Astrocyte of the spinal cord (primary cell): ENCODE data around the gene AHNAK.

ENCODE experiments used
- DNase-seq: peaks from one replicate; pipeline ENCODE4 v3.0.0; 2011; ENCODE audit warnings: low read depth, low spot score
- H3K4me3 ChIP-seq: 2 replicates; pipeline ENCODE4 v1.5.1; 2011; ENCODE audit warnings: low read depth, mild to moderate bottlenecking, low read length, moderate library complexity
- in situ Hi-C: cut with HindIII; loops from 2 replicates; pipeline ENCODE4 v1.10.0; 2017; ENCODE audit warnings: low sequenced_read_pairs
- TF ChIP-seq, protein P1 (sequence below): IDR thresholded peaks from 2 replicates; pipeline ENCODE4 v1.5.1; 2012; ENCODE audit warnings: low read depth, mild to moderate bottlenecking, low read length, inconsistent platforms

Gene AHNAK

GRCh38 chr11:62418136-62418535, 128.5 kb downstream of the AHNAK start:
- in situ Hi-C loops: no loop called here
- DNase-seq: no peak
- TF ChIP-seq, protein P1, sequence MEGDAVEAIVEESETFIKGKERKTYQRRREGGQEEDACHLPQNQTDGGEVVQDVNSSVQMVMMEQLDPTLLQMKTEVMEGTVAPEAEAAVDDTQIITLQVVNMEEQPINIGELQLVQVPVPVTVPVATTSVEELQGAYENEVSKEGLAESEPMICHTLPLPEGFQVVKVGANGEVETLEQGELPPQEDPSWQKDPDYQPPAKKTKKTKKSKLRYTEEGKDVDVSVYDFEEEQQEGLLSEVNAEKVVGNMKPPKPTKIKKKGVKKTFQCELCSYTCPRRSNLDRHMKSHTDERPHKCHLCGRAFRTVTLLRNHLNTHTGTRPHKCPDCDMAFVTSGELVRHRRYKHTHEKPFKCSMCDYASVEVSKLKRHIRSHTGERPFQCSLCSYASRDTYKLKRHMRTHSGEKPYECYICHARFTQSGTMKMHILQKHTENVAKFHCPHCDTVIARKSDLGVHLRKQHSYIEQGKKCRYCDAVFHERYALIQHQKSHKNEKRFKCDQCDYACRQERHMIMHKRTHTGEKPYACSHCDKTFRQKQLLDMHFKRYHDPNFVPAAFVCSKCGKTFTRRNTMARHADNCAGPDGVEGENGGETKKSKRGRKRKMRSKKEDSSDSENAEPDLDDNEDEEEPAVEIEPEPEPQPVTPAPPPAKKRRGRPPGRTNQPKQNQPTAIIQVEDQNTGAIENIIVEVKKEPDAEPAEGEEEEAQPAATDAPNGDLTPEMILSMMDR: no peak
- H3K4me3 ChIP-seq: no peak overlapping the region

- no peak for DNase-seq
- TF ChIP-seq, protein P1: no peak
- no peak overlapping the region for H3K4me3 ChIP-seq
- in situ Hi-C loops: no loop called here
Measured at GRCh38 chr11:62416596-62416995, 130.0 kb downstream of the AHNAK start.

DNA sequence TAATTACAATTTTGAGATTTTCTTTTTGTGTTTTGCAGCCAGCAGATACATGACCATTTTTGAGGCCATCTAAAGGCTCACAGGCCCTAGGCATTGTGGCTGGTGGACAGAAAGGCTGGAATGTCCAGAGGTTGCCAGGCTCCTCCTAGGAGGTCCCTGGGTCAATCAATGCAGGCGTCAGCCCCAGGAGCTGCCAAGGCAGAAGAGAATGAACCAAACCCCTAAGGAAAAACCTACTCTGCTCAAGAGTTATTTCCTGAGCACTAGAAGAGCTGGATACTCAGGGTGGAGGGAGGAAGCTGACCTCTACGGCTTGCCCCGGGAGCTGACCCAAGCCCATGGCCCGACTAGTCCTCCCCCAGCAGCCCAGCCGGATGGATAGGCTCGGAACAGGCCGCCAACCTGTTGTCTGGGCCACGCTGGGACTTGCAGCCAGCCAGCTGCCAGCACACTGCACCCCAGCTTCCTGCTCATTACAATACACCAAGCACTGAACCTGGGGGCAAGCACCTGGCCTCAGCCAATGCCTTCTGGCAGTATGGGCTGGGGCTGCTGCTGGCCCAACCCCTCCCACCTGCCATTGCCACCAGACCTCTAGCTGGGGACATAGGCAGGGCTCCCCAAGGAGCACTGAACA, 133.4 kb downstream of the AHNAK start:
- H3K4me3 ChIP-seq: no peak overlapping the region
- in situ Hi-C loops: no loop called here
- TF ChIP-seq, protein P1: no peak
- DNase-seq: no peak

DNA sequence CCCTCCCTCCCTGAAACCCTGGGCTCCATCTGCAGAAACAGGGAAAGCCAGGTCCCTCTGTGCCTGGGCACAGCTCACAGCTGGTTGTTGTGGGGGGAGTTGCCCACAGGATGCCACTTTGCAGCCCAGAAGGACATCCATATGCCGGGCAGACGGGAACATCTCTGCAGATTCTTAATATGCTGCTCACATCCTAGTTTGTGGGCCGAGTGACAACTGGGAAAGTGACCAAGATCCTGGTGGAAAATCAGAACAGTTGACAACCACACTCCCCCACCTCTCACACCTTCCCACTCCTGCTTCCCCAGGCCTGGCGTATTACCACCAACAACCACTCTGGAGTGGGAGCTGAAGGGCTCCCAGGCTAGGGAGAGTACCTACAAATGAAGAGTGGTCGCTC, 135.1 kb downstream of the AHNAK start:
- TF ChIP-seq, protein P1: no peak
- no peak for DNase-seq
- H3K4me3 ChIP-seq: no peak overlapping the region
- in situ Hi-C loops: no loop called here

- no peak for DNase-seq
- in situ Hi-C loops: no loop called here
- no peak overlapping the region for H3K4me3 ChIP-seq
- TF ChIP-seq, protein P1: no peak
Measured at GRCh38 chr11:62410972-62411371, 135.6 kb downstream of the AHNAK start.

- TF ChIP-seq, protein P1: no peak
- no peak overlapping the region for H3K4me3 ChIP-seq
- DNase-seq: no peak
- in situ Hi-C loops: no loop called here
Measured at GRCh38 chr11:62409831-62410230, 136.8 kb downstream of the AHNAK start.
